ENCODE data around the gene B4GAT1.

DNA sequence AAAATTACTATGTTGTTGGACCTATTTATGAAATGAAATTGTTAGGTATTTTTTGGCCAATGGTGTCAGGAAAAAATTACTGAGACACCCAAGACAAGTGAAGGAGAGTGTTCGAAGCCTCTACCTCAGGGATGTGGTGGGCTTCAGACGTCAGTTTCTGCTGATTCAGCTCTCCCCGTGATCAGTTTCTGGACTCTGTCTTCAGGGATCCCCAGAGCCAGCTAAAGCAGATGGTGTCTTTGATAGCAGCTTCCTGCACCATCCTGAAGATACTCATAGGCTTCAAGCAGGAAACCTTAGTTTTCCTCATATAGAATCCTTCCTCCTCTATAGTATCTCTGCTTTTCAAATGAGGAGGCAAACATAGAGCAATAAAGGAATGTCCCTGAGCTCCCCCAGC is 38.0 kb downstream of the B4GAT1 start:
- no peak for TF ChIP-seq EZH2 (optimal IDR thresholded peaks at IDR 0.05; ENCODE audit: low read depth, low read length)
- TF ChIP-seq, protein P1, sequence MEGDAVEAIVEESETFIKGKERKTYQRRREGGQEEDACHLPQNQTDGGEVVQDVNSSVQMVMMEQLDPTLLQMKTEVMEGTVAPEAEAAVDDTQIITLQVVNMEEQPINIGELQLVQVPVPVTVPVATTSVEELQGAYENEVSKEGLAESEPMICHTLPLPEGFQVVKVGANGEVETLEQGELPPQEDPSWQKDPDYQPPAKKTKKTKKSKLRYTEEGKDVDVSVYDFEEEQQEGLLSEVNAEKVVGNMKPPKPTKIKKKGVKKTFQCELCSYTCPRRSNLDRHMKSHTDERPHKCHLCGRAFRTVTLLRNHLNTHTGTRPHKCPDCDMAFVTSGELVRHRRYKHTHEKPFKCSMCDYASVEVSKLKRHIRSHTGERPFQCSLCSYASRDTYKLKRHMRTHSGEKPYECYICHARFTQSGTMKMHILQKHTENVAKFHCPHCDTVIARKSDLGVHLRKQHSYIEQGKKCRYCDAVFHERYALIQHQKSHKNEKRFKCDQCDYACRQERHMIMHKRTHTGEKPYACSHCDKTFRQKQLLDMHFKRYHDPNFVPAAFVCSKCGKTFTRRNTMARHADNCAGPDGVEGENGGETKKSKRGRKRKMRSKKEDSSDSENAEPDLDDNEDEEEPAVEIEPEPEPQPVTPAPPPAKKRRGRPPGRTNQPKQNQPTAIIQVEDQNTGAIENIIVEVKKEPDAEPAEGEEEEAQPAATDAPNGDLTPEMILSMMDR (IDR thresholded peaks at IDR 0.05; ENCODE audit: low read length): no peak
- no peak for TF ChIP-seq EZH2phosphoT487 (IDR thresholded peaks at IDR 0.05; ENCODE audit: low read length)

Data from MM.1S (cell line).